MM.1S (cell line): Measurements from ENCODE around the gene CALML4.
A peak's percentile ranks its signal among the peaks of the same experiment; 100 is the strongest.

Experiments
- DNase-seq: peaks from one replicate; pipeline ENCODE4 v3.0.0-alpha.2; 2015
- H2AFZ ChIP-seq: fragments of 300-600 bp; sonication (generic); 2 replicates; pipeline ENCODE4 v1.6.0; 2016; ENCODE audit warnings: antibody characterized with exemption, low read length
- H3F3A ChIP-seq: fragments of 300-600 bp; sonication (generic); 2 replicates; pipeline ENCODE4 v1.6.1; 2016; ENCODE audit warnings: mild to moderate bottlenecking, antibody characterized with exemption, low read length, moderate library complexity, mixed read lengths; ENCODE audit not compliant: insufficient read depth
- H3K27ac ChIP-seq: fragments of 300-600 bp; sonication (generic); 2 replicates; pipeline ENCODE4 v1.5.1; 2016; ENCODE audit warnings: mild to moderate bottlenecking, low read length
- H3K27me3 ChIP-seq: fragments of 300-600 bp; sonication (generic); replicated peaks from 2 replicates; pipeline ENCODE4 v1.6.0; 2016; ENCODE audit warnings: low read length; ENCODE audit not compliant: insufficient read depth
- H3K36me3 ChIP-seq: fragments of 300-600 bp; sonication (generic); replicated peaks from 2 replicates; pipeline ENCODE4 v1.6.1; 2016; ENCODE audit warnings: mild to moderate bottlenecking, low read length, mixed read lengths; ENCODE audit not compliant: insufficient read depth
- H3K4me1 ChIP-seq: fragments of 300-600 bp; sonication (generic); 2 replicates; pipeline ENCODE4 v1.6.1; 2016; ENCODE audit warnings: low read length, mixed read lengths
- H3K4me2 ChIP-seq: fragments of 300-600 bp; sonication (generic); 2 replicates; pipeline ENCODE4 v1.6.0; 2016; ENCODE audit warnings: low read depth, low read length
- H3K4me3 ChIP-seq: fragments of 300-600 bp; sonication (generic); 2 replicates; pipeline ENCODE4 v1.5.1; 2016; ENCODE audit warnings: low read length, mixed read lengths
- H3K79me2 ChIP-seq: fragments of 300-600 bp; sonication (generic); 2 replicates; pipeline ENCODE4 v1.6.1; 2016; ENCODE audit warnings: mixed run types, low read length, mixed read lengths
- H3K9ac ChIP-seq: fragments of 300-600 bp; sonication (generic); 2 replicates; pipeline ENCODE4 v1.6.1; 2016; ENCODE audit warnings: low read length, mixed read lengths
- H3K9me2 ChIP-seq: fragments of 300-600 bp; sonication (generic); replicated peaks from 2 replicates; pipeline ENCODE4 v1.6.1; 2016; ENCODE audit warnings: mild to moderate bottlenecking, low read length, mixed read lengths; ENCODE audit not compliant: insufficient read depth
- H3K9me3 ChIP-seq: fragments of 300-600 bp; sonication (generic); replicated peaks from 2 replicates; pipeline ENCODE4 v1.6.1; 2016; ENCODE audit warnings: mild to moderate bottlenecking, low read length, mixed read lengths; ENCODE audit not compliant: insufficient read depth
- H4K20me1 ChIP-seq: fragments of 300-600 bp; sonication (generic); 2 replicates; pipeline ENCODE4 v1.6.1; 2016; ENCODE audit warnings: mild to moderate bottlenecking, low read length, moderate library complexity, mixed read lengths; ENCODE audit not compliant: insufficient read depth
- EZH2 ChIP-seq: fragments of 300-600 bp; sonication (generic); optimal IDR thresholded peaks from 2 replicates; pipeline ENCODE3; 2017; ENCODE audit warnings: low read depth, mild to moderate bottlenecking, antibody characterized with exemption, low read length, mixed read lengths
- EZH2phosphoT487 ChIP-seq: fragments of 300-600 bp; sonication (generic); IDR thresholded peaks from 2 replicates; pipeline ENCODE4 v1.6.1; 2018; ENCODE audit warnings: antibody characterized with exemption, low read length
- TF ChIP-seq, protein P1 (sequence below): fragments of 300-600 bp; sonication (generic); IDR thresholded peaks from 2 replicates; pipeline ENCODE4 v1.5.1; 2016; ENCODE audit warnings: antibody characterized with exemption, low read length, mixed read lengths

Gene CALML4

GRCh38 chr15:68191555-68191954, 13.6 kb downstream of the CALML4 start:
- Histone ChIP-seq H3K36me3 (peaks cover 10% of the 10 kb centered on the region), H3K27me3 (no peaks in the 10 kb centered on the region), H3K4me1 (peaks cover 81% of the 10 kb centered on the region), H3K27ac (peak overlapping the region; percentile 93; the same call in 1 of the 2 replicates), H3K9ac (no peak overlapping the region), H3K9me2 (no peaks in the 10 kb centered on the region), H4K20me1 (no peaks in the 10 kb centered on the region), H3K4me2 (peak overlapping the region; percentile 67; the same call in 1 of the 2 replicates), H3F3A (peaks cover 82% of the 10 kb centered on the region), H3K4me3 (no peak overlapping the region), H3K79me2 (peaks cover 50% of the 10 kb centered on the region), H3K9me3 (no peaks in the 10 kb centered on the region), H2AFZ (no peak overlapping the region)
- TF ChIP-seq EZH2phosphoT487: no peak
- TF ChIP-seq EZH2: no peak
- TF ChIP-seq, protein P1, sequence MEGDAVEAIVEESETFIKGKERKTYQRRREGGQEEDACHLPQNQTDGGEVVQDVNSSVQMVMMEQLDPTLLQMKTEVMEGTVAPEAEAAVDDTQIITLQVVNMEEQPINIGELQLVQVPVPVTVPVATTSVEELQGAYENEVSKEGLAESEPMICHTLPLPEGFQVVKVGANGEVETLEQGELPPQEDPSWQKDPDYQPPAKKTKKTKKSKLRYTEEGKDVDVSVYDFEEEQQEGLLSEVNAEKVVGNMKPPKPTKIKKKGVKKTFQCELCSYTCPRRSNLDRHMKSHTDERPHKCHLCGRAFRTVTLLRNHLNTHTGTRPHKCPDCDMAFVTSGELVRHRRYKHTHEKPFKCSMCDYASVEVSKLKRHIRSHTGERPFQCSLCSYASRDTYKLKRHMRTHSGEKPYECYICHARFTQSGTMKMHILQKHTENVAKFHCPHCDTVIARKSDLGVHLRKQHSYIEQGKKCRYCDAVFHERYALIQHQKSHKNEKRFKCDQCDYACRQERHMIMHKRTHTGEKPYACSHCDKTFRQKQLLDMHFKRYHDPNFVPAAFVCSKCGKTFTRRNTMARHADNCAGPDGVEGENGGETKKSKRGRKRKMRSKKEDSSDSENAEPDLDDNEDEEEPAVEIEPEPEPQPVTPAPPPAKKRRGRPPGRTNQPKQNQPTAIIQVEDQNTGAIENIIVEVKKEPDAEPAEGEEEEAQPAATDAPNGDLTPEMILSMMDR: no peak
- DNase-seq: no peak

DNA sequence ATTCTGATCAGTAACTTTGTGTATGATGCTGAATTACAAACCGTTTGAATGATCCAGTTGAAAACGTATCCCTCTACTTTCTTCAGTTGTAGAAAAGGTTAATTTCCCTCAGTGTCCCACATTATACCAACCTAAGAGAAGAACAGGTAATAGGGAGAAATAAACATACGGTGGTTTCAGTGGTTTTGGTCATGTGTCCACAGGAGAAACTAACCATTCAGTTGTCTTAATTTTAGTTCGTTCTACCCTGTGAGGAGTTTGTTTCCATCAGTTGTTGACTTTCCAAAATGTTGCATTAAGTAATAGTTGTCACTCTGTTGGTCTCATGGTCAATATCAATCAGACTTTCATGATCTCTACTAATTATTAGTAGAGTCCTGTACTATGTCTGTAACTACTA, 15.1 kb downstream of the CALML4 start:
- Histone ChIP-seq H3K9ac (peak overlapping the region; percentile 43; the same call in 1 of the 2 replicates), H4K20me1 (no peaks in the 10 kb centered on the region), H3K9me2 (no peaks in the 10 kb centered on the region), H3K36me3 (peaks cover 10% of the 10 kb centered on the region), H3K4me3 (peak overlapping the region; percentile 14), H3K4me1 (peaks cover 88% of the 10 kb centered on the region), H2AFZ (no peak overlapping the region), H3K79me2 (peaks cover 44% of the 10 kb centered on the region), H3K9me3 (no peaks in the 10 kb centered on the region), H3K27me3 (no peaks in the 10 kb centered on the region), H3K27ac (peak overlapping the region; percentile 93), H3K4me2 (peak overlapping the region; percentile 67), H3F3A (peaks cover 74% of the 10 kb centered on the region)
- DNase-seq: peak; percentile 57
- TF ChIP-seq EZH2: no peak
- TF ChIP-seq, protein P1: no peak
- no peak for TF ChIP-seq EZH2phosphoT487

DNA sequence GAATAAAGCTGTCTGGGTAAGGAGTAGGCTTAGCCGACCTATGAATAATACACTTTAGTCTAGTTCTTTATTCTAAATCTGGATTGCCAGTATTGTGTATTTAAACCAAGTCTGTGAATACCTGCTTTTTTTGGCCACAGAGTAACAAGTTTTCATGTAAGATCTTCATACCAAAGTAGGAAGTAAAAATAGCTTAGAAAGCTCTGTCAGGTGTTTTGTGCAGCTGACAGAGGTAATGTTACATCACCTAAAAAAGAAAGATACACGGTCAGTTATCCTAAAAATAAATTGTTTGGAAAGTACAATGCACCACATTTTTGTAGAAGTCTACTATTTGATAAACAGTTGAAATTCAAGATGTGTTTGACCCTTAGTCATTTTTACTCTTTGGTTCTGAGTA, 16.5 kb downstream of the CALML4 start:
- TF ChIP-seq EZH2 (no peak), EZH2phosphoT487 (no peak)
- TF ChIP-seq, protein P1: no peak
- H3K27ac ChIP-seq: peak overlapping the region; percentile 93
- H3K27me3 ChIP-seq: no peaks in the 10 kb centered on the region
- DNase-seq: peak; percentile 88
- peak overlapping the region; percentile 38; the same call in 1 of the 2 replicates for H3K4me3 ChIP-seq
- peaks cover 37% of the 10 kb centered on the region for H3K79me2 ChIP-seq
- H3F3A ChIP-seq: peaks cover 74% of the 10 kb centered on the region
- H3K9me3 ChIP-seq: no peaks in the 10 kb centered on the region
- peaks cover 80% of the 10 kb centered on the region for H3K4me1 ChIP-seq
- no peak overlapping the region for H2AFZ ChIP-seq
- H3K4me2 ChIP-seq: peak overlapping the region; percentile 67
- H3K9ac ChIP-seq: peak overlapping the region; percentile 60
- no peaks in the 10 kb centered on the region for H4K20me1 ChIP-seq
- peaks cover 14% of the 10 kb centered on the region for H3K36me3 ChIP-seq
- H3K9me2 ChIP-seq: no peaks in the 10 kb centered on the region
